WTC11 (cell line): ENCODE data around the gene CACNA2D3. TPM values are rescaled to one million over a fixed set of nuclear protein-coding genes. Genes with fewer than 3 reads are reported as not detected.

Experiments
- ATAC-seq: fragments of 200-7000 bp; cut with Tn5 transposase; 2 replicates; pipeline ENCODE4 v1.10.0; 2021; ENCODE audit warnings: mild to moderate bottlenecking, moderate library complexity
- CTCF ChIA-PET: fragments of 300-600 bp; sonication (Branson Sonifier 250); formaldehyde crosslinking; loops from one replicate; lab custom pipeline; 2021; ENCODE audit warnings: antibody characterized with exemption; lab: Charles Lee
- POLR2A ChIA-PET: fragments of 350-600 bp; sonication (Branson Sonifier 250); formaldehyde crosslinking; loops from one replicate; lab custom pipeline; 2021; ENCODE audit warnings: antibody characterized with exemption; lab: Charles Lee
- DNase-seq: peaks from one replicate; pipeline ENCODE4 v3.0.0; 2021; ENCODE audit warnings: low spot score
- H3K27ac Mint-ChIP-seq: 2 replicates; pipeline ENCODE4 v1.8.0; 2021; ENCODE audit warnings: mixed read lengths
- H3K27me3 Mint-ChIP-seq: 2 replicates; pipeline ENCODE4 v1.8.0; 2021; ENCODE audit warnings: low read depth, mild to moderate bottlenecking, moderate library complexity, mixed read lengths
- H3K36me3 Mint-ChIP-seq: 2 replicates; pipeline ENCODE4 v1.8.0; 2021; ENCODE audit warnings: mixed read lengths
- H3K4me1 Mint-ChIP-seq: 2 replicates; pipeline ENCODE4 v1.8.0; 2022; ENCODE audit warnings: mixed read lengths
- H3K4me3 Mint-ChIP-seq: 2 replicates; pipeline ENCODE4 v1.8.0; 2021; ENCODE audit warnings: mild to moderate bottlenecking, moderate library complexity, mixed read lengths
- H3K9me3 Mint-ChIP-seq: 2 replicates; pipeline ENCODE4 v1.8.0; 2021; ENCODE audit warnings: mixed read lengths
- CREM ChIP-seq: sonication (generic); formaldehyde crosslinking; IDR thresholded peaks from 2 replicates; pipeline ENCODE4 v1.8.1; 2022; ENCODE audit warnings: mild to moderate bottlenecking, missing genetic modification reagents, moderate library complexity
- ELF4 ChIP-seq: sonication (generic); formaldehyde crosslinking; IDR thresholded peaks from 2 replicates; pipeline ENCODE4 v1.8.1; 2022; ENCODE audit warnings: low read depth, mild to moderate bottlenecking, moderate library complexity, missing genetic modification reagents
- ESRRA ChIP-seq: sonication (generic); formaldehyde crosslinking; IDR thresholded peaks from 2 replicates; pipeline ENCODE4 v1.8.1; 2022; ENCODE audit warnings: mild to moderate bottlenecking, missing genetic modification reagents, borderline replicate concordance
- FOXP1 ChIP-seq: sonication (generic); formaldehyde crosslinking; IDR thresholded peaks from 2 replicates; pipeline ENCODE4 v1.8.0; 2022; ENCODE audit warnings: missing genetic modification reagents, mild to moderate bottlenecking, moderate library complexity, borderline replicate concordance
- HMGA2 ChIP-seq: fragments of 250-450 bp; sonication (Bioruptor Pico); IDR thresholded peaks from 2 replicates; pipeline ENCODE4 v1.4.0; 2021; ENCODE audit warnings: mild to moderate bottlenecking, moderate library complexity
- IRF2 ChIP-seq: sonication (generic); formaldehyde crosslinking; IDR thresholded peaks from 2 replicates; pipeline ENCODE4 v1.8.0; 2022; ENCODE audit warnings: low read depth, missing genetic modification reagents, borderline replicate concordance
- JAZF1 ChIP-seq: fragments of 250-450 bp; sonication (Bioruptor Pico); IDR thresholded peaks from 2 replicates; pipeline ENCODE4 v1.9.0; 2021; ENCODE audit warnings: moderate library complexity, mild to moderate bottlenecking, inconsistent platforms
- JUN ChIP-seq: sonication (generic); formaldehyde crosslinking; IDR thresholded peaks from 2 replicates; pipeline ENCODE4 v1.8.0; 2023; ENCODE audit warnings: mild to moderate bottlenecking, missing genetic modification reagents
- KAT7 ChIP-seq: sonication (generic); formaldehyde crosslinking; IDR thresholded peaks from 2 replicates; pipeline ENCODE4 v1.8.1; 2023; ENCODE audit warnings: missing genetic modification reagents, mild to moderate bottlenecking, borderline replicate concordance
- MYBL2 ChIP-seq: sonication (generic); formaldehyde crosslinking; IDR thresholded peaks from 2 replicates; pipeline ENCODE4 v1.8.1; 2023; ENCODE audit warnings: mild to moderate bottlenecking, moderate library complexity, missing genetic modification reagents
- NFATC4 ChIP-seq: fragments of 250-450 bp; sonication (Bioruptor Pico); IDR thresholded peaks from 2 replicates; pipeline ENCODE4 v1.9.0; 2021; ENCODE audit warnings: mild to moderate bottlenecking
- NR3C1 ChIP-seq: sonication (generic); formaldehyde crosslinking; conservative IDR thresholded peaks from 2 replicates; pipeline ENCODE4 v1.8.1; 2023; ENCODE audit warnings: low read depth, mild to moderate bottlenecking, missing genetic modification reagents
- SMAD4 ChIP-seq: sonication (generic); formaldehyde crosslinking; IDR thresholded peaks from 2 replicates; pipeline ENCODE4 v1.8.0; 2022; ENCODE audit warnings: mild to moderate bottlenecking, missing genetic modification reagents
- ZNF121 ChIP-seq: sonication (generic); formaldehyde crosslinking; IDR thresholded peaks from 2 replicates; pipeline ENCODE4 v1.8.0; 2023; ENCODE audit warnings: missing genetic modification reagents
- ZNF232 ChIP-seq: sonication (generic); formaldehyde crosslinking; IDR thresholded peaks from 2 replicates; pipeline ENCODE4 v1.8.0; 2022; ENCODE audit warnings: mild to moderate bottlenecking, missing genetic modification reagents
- ZNF263 ChIP-seq: sonication (generic); formaldehyde crosslinking; IDR thresholded peaks from 2 replicates; pipeline ENCODE4 v1.8.1; 2022; ENCODE audit warnings: low read depth, mild to moderate bottlenecking, moderate library complexity, missing genetic modification reagents
- total RNA-seq: library from RNA; stranded (reverse); gene quantifications from 3 replicates; pipeline ENCODE4 v1.2.3, GENCODE V29; 2021
- TF ChIP-seq, protein P1 (sequence below): fragments of 250-450 bp; sonication (Bioruptor Pico); IDR thresholded peaks from 2 replicates; pipeline ENCODE4 v1.9.0; 2021; ENCODE audit warnings: mild to moderate bottlenecking
- TF ChIP-seq, protein P2 (sequence below): sonication (generic); formaldehyde crosslinking; IDR thresholded peaks from 2 replicates; pipeline ENCODE4 v1.8.0; 2023; ENCODE audit warnings: missing genetic modification reagents, mild to moderate bottlenecking, borderline replicate concordance
- TF ChIP-seq, protein P3 (sequence below): sonication (generic); formaldehyde crosslinking; IDR thresholded peaks from 2 replicates; pipeline ENCODE4 v1.8.1; 2023; ENCODE audit warnings: mild to moderate bottlenecking, missing genetic modification reagents
- TF ChIP-seq, protein P4 (sequence below): sonication (generic); formaldehyde crosslinking; IDR thresholded peaks from 2 replicates; pipeline ENCODE4 v1.8.1; 2023; ENCODE audit warnings: mild to moderate bottlenecking, missing genetic modification reagents, moderate library complexity

Gene CACNA2D3
- total RNA-seq, 1 experiment from 2014 or later = 5.0 TPM

DNA sequence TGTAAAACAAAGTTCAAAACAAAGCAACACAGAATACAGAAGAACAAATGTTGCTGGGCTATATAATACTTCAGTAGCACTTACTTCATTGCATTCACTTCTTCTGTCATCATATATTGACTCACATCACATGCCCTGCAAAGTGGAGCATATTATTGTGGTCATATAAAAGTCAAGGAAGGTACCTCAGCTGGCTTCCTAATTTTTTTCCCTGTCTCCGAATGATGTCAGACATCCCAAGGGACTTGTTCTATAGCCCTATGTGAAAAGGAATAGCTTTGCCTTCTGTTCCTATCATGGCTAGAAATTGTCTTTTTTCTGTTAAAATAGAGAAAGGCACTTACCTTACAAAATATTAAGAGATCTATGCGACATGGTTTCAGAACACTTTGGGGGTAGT, 696.1 kb downstream of the CACNA2D3 start:
- ChIA-PET POLR2A (interaction anchor here (0.6 kb wide), 1 partner anchor 653 kb away, joined by 7 read pairs; no protein-coding TSS in a partner anchor), CTCF (interaction anchor here (1.0 kb wide), 1 partner anchor 12 kb away, joined by 5 read pairs; no protein-coding TSS in a partner anchor)
- H3K9me3 Mint-ChIP-seq = no peaks in the 10 kb centered on the region
- ATAC-seq (no peak), DNase-seq (no peak)
- TF ChIP-seq MYBL2 (CRISPR knock-in tag) (no peak), JUN (CRISPR knock-in tag) (no peak), CREM (CRISPR knock-in tag) (no peak), ZNF263 (no peak), NR3C1 (no peak), ZNF121 (CRISPR knock-in tag) (no peak), HMGA2 (CRISPR knock-in tag) (no peak), ESRRA (CRISPR knock-in tag) (no peak), KAT7 (CRISPR knock-in tag) (no peak), JAZF1 (no peak), ZNF232 (CRISPR knock-in tag) (no peak), NFATC4 (no peak)
- TF ChIP-seq, protein P1, sequence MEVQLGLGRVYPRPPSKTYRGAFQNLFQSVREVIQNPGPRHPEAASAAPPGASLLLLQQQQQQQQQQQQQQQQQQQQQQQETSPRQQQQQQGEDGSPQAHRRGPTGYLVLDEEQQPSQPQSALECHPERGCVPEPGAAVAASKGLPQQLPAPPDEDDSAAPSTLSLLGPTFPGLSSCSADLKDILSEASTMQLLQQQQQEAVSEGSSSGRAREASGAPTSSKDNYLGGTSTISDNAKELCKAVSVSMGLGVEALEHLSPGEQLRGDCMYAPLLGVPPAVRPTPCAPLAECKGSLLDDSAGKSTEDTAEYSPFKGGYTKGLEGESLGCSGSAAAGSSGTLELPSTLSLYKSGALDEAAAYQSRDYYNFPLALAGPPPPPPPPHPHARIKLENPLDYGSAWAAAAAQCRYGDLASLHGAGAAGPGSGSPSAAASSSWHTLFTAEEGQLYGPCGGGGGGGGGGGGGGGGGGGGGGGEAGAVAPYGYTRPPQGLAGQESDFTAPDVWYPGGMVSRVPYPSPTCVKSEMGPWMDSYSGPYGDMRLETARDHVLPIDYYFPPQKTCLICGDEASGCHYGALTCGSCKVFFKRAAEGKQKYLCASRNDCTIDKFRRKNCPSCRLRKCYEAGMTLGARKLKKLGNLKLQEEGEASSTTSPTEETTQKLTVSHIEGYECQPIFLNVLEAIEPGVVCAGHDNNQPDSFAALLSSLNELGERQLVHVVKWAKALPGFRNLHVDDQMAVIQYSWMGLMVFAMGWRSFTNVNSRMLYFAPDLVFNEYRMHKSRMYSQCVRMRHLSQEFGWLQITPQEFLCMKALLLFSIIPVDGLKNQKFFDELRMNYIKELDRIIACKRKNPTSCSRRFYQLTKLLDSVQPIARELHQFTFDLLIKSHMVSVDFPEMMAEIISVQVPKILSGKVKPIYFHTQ (CRISPR knock-in tag) = no peak
- TF ChIP-seq, protein P2, sequence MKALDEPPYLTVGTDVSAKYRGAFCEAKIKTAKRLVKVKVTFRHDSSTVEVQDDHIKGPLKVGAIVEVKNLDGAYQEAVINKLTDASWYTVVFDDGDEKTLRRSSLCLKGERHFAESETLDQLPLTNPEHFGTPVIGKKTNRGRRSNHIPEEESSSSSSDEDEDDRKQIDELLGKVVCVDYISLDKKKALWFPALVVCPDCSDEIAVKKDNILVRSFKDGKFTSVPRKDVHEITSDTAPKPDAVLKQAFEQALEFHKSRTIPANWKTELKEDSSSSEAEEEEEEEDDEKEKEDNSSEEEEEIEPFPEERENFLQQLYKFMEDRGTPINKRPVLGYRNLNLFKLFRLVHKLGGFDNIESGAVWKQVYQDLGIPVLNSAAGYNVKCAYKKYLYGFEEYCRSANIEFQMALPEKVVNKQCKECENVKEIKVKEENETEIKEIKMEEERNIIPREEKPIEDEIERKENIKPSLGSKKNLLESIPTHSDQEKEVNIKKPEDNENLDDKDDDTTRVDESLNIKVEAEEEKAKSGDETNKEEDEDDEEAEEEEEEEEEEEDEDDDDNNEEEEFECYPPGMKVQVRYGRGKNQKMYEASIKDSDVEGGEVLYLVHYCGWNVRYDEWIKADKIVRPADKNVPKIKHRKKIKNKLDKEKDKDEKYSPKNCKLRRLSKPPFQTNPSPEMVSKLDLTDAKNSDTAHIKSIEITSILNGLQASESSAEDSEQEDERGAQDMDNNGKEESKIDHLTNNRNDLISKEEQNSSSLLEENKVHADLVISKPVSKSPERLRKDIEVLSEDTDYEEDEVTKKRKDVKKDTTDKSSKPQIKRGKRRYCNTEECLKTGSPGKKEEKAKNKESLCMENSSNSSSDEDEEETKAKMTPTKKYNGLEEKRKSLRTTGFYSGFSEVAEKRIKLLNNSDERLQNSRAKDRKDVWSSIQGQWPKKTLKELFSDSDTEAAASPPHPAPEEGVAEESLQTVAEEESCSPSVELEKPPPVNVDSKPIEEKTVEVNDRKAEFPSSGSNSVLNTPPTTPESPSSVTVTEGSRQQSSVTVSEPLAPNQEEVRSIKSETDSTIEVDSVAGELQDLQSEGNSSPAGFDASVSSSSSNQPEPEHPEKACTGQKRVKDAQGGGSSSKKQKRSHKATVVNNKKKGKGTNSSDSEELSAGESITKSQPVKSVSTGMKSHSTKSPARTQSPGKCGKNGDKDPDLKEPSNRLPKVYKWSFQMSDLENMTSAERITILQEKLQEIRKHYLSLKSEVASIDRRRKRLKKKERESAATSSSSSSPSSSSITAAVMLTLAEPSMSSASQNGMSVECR = no peak
- H3K27ac Mint-ChIP-seq = no peak overlapping the region
- H3K27me3 Mint-ChIP-seq = peaks cover 95% of the 10 kb centered on the region
- peaks cover 18% of the 10 kb centered on the region for H3K4me1 Mint-ChIP-seq
- H3K36me3 Mint-ChIP-seq = peaks cover 12% of the 10 kb centered on the region
- no peak overlapping the region for H3K4me3 Mint-ChIP-seq

DNA sequence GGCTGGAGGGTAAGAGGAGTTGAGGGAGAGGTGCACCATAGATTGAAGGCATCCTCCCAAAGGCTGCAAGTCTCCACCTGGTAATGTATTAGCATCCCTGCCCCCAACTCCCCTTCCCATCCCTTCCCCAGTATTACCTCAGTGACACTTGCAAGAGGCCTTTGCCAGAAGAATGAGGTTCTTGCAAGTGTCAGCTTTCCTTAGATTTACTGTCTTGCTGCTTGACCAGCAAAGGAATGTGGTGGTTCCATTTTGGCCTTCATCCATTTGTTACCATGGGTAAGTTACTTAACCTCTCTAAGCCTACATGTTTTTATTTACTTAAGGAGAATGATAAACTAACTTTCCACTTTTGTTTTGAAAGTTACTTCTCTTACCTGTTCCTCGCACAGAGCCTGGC, 696.6 kb downstream of the CACNA2D3 start:
- no peak overlapping the region for H3K4me3 Mint-ChIP-seq
- POLR2A ChIA-PET = no interaction called here
- H3K27ac Mint-ChIP-seq = no peak overlapping the region
- ATAC-seq (no peak), DNase-seq (no peak)
- CTCF ChIA-PET = interaction anchor here (1.0 kb wide), 1 partner anchor 12 kb away, joined by 5 read pairs; no protein-coding TSS in a partner anchor
- peaks cover 100% of the 10 kb centered on the region for H3K27me3 Mint-ChIP-seq
- H3K4me1 Mint-ChIP-seq = peaks cover 18% of the 10 kb centered on the region
- TF ChIP-seq IRF2 (CRISPR knock-in tag) (no peak), FOXP1 (CRISPR knock-in tag) (no peak), ELF4 (CRISPR knock-in tag) (no peak), SMAD4 (no peak)
- TF ChIP-seq, protein P3, sequence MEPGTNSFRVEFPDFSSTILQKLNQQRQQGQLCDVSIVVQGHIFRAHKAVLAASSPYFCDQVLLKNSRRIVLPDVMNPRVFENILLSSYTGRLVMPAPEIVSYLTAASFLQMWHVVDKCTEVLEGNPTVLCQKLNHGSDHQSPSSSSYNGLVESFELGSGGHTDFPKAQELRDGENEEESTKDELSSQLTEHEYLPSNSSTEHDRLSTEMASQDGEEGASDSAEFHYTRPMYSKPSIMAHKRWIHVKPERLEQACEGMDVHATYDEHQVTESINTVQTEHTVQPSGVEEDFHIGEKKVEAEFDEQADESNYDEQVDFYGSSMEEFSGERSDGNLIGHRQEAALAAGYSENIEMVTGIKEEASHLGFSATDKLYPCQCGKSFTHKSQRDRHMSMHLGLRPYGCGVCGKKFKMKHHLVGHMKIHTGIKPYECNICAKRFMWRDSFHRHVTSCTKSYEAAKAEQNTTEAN (CRISPR knock-in tag) = no peak
- TF ChIP-seq, protein P4, sequence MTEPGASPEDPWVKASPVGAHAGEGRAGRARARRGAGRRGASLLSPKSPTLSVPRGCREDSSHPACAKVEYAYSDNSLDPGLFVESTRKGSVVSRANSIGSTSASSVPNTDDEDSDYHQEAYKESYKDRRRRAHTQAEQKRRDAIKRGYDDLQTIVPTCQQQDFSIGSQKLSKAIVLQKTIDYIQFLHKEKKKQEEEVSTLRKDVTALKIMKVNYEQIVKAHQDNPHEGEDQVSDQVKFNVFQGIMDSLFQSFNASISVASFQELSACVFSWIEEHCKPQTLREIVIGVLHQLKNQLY (CRISPR knock-in tag) = no peak
- H3K9me3 Mint-ChIP-seq = no peaks in the 10 kb centered on the region
- peaks cover 12% of the 10 kb centered on the region for H3K36me3 Mint-ChIP-seq
